ENCODE measurements around the gene NPTN.
"Not testable (repeated sequence)": the region's sequence is repeated elsewhere in the genome, so short reads cannot be mapped to it uniquely, and the experiment has no call there.

Gene NPTN

GRCh38 chr15:73578026-73578425, 55.2 kb downstream of the NPTN start:
- no peak for DNase-seq (ENCODE audit: low spot score)
- in situ Hi-C loops (cut with MboI; ENCODE audit: low sequenced_read_pairs, unreplicated experiment) = no loop called here
- no peak for TF ChIP-seq CTCF (IDR thresholded peaks at IDR 0.05; ENCODE audit: borderline replicate concordance, control extremely low read depth, extremely low read depth, insufficient read depth, missing control alignments)

- DNase-seq (ENCODE audit: low spot score); in situ Hi-C loops (cut with MboI; ENCODE audit: low sequenced_read_pairs, unreplicated experiment): not testable (repeated sequence)
Measured at GRCh38 chr15:73577593-73577992, 55.6 kb downstream of the NPTN start.

GRCh38 chr15:73575636-73576247, 57.4 kb downstream of the NPTN start:
- TF ChIP-seq CTCF (IDR thresholded peaks at IDR 0.05; ENCODE audit: borderline replicate concordance, control extremely low read depth, extremely low read depth, insufficient read depth, missing control alignments) = no peak
- in situ Hi-C loops (cut with MboI; ENCODE audit: low sequenced_read_pairs, unreplicated experiment) = no loop called here

GRCh38 chr15:73573572-73573971, 59.6 kb downstream of the NPTN start:
- in situ Hi-C loops (cut with MboI; ENCODE audit: low sequenced_read_pairs, unreplicated experiment) = no loop called here
- DNase-seq (ENCODE audit: low spot score) = no peak
- no peak for TF ChIP-seq CTCF (IDR thresholded peaks at IDR 0.05; ENCODE audit: borderline replicate concordance, control extremely low read depth, extremely low read depth, insufficient read depth, missing control alignments)

More at GRCh38 chr15:73575636-73576247, 57.4 kb downstream of the NPTN start:
- DNase-seq (ENCODE audit: low spot score) = no peak

GRCh38 chr15:73573037-73573436, 60.2 kb downstream of the NPTN start:
- DNase-seq (ENCODE audit: low spot score) = no peak
- in situ Hi-C loops (cut with MboI; ENCODE audit: low sequenced_read_pairs, unreplicated experiment) = no loop called here
- TF ChIP-seq CTCF (IDR thresholded peaks at IDR 0.05; ENCODE audit: borderline replicate concordance, control extremely low read depth, extremely low read depth, insufficient read depth, missing control alignments) = no peak

GRCh38 chr15:73572296-73572695, 60.9 kb downstream of the NPTN start:
- TF ChIP-seq CTCF (IDR thresholded peaks at IDR 0.05; ENCODE audit: borderline replicate concordance, control extremely low read depth, extremely low read depth, insufficient read depth, missing control alignments) = no peak
- in situ Hi-C loops (cut with MboI; ENCODE audit: low sequenced_read_pairs, unreplicated experiment) = no loop called here
- no peak for DNase-seq (ENCODE audit: low spot score)

- in situ Hi-C loops (cut with MboI; ENCODE audit: low sequenced_read_pairs, unreplicated experiment) = no loop called here
- DNase-seq (ENCODE audit: low spot score) = no peak
- TF ChIP-seq CTCF (IDR thresholded peaks at IDR 0.05; ENCODE audit: borderline replicate concordance, control extremely low read depth, extremely low read depth, insufficient read depth, missing control alignments) = no peak
Measured at GRCh38 chr15:73571346-73571745, 61.8 kb downstream of the NPTN start.
